Thoracic aorta (tissue), 2 donors: Measurements from ENCODE around the gene DEFB129. TPM values are rescaled to one million over a fixed set of nuclear protein-coding genes. Genes with fewer than 3 reads are reported as not detected.

Experiments
- ATAC-seq: fragments of 150-250 bp; one replicate; pipeline ENCODE4 v1.8.0; 2017; ENCODE audit warnings: low read depth; ENCODE audit not compliant: insufficient number of reproducible peaks, low FRiP score
- DNase-seq: peaks from one replicate; pipeline ENCODE4 v3.0.0-alpha.2; 2020; ENCODE audit warnings: low spot score
- H3K27ac ChIP-seq, 2 donors: fragments of 200-600 bp; sonication (generic); 1 replicate in 1 of 2; 2 replicates in 1 of 2; pipeline ENCODE4 v1.5.1; 2016; ENCODE audit warnings: mild to moderate bottlenecking in 2 of 2, moderate library complexity in 2 of 2
- H3K27me3 ChIP-seq: fragments of 200-600 bp; sonication (generic); replicated peaks from 2 replicates; pipeline ENCODE4 v1.6.0; 2016; ENCODE audit warnings: mild to moderate bottlenecking; ENCODE audit not compliant: insufficient read depth
- H3K36me3 ChIP-seq: fragments of 200-600 bp; sonication (generic); one replicate; pipeline ENCODE4 v1.5.1; 2016
- H3K4me1 ChIP-seq, 2 donors: fragments of 200-600 bp; sonication (generic); 1 replicate in 1 of 2; 2 replicates in 1 of 2; pipeline versions ENCODE4 v1.5.1 to v1.6.0; 2016; ENCODE audit warnings: low read depth in 2 of 2, mild to moderate bottlenecking in 1 of 2; ENCODE audit not compliant: control insufficient read depth in 1 of 2
- H3K4me3 ChIP-seq: fragments of 200-600 bp; sonication (generic); 2 replicates; pipeline ENCODE4 v1.5.1; 2016; ENCODE audit warnings: mild to moderate bottlenecking
- H3K9me3 ChIP-seq: fragments of 200-600 bp; sonication (generic); 2 replicates; pipeline ENCODE4 v1.5.1; 2016
- total RNA-seq, 2 donors: library from RNA; depleted of rRNA; stranded (reverse); fragments of >200 nt; gene quantifications; one replicate each; pipeline versions ENCODE4 v1.1.0 to v1.2.3, GENCODE V29; 2016
- TF ChIP-seq, protein P1 (sequence below): fragments of 200-600 bp; sonication (generic); IDR thresholded peaks from one replicate; pipeline ENCODE4 v1.5.1; 2019; ENCODE audit warnings: antibody characterized with exemption

Gene DEFB129
- total RNA-seq, 2 donors from 2014 or later: not detected

DNA sequence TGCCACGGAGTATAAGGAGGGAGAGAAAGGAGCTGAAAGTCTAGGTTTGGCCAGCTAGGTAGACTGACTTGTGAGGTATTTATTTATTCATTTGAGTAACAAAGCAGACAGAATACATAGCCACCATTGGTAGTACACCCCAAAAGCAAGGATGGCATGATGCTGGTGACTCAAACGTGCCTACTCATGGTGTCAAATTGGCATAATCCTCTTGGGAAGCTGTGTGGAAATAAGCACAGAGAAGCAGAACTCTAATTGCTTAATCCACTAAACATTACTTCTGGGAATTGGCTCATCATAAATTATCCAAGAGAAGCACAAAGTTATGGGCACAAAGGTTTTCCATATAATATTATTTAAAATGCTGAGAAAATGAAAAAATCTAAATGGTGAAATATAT is 32.9 kb downstream of the DEFB129 start:
- TF ChIP-seq, protein P1, sequence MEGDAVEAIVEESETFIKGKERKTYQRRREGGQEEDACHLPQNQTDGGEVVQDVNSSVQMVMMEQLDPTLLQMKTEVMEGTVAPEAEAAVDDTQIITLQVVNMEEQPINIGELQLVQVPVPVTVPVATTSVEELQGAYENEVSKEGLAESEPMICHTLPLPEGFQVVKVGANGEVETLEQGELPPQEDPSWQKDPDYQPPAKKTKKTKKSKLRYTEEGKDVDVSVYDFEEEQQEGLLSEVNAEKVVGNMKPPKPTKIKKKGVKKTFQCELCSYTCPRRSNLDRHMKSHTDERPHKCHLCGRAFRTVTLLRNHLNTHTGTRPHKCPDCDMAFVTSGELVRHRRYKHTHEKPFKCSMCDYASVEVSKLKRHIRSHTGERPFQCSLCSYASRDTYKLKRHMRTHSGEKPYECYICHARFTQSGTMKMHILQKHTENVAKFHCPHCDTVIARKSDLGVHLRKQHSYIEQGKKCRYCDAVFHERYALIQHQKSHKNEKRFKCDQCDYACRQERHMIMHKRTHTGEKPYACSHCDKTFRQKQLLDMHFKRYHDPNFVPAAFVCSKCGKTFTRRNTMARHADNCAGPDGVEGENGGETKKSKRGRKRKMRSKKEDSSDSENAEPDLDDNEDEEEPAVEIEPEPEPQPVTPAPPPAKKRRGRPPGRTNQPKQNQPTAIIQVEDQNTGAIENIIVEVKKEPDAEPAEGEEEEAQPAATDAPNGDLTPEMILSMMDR: no peak

DNA sequence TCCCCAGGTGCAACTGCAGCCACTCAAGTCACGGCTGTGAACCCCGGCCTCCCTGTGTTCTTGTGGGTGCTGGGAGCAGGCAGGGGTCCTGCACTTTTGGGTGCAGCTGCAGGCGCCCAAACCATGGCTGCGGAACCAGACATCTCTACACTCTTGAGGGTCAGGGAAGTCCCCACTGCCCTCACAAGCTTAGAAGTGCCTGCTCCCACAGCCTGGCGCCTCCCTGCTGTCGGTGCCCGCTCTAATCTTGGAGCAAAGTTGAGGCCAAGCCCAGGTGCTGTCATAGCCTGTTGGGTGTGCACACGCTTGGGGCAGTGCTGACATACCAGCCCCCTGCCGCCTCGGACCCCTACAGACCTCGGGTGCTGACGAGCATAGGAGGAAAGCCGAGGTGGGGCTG is 36.6 kb downstream of the DEFB129 start:
- H3K9me3 ChIP-seq: no peaks in the 10 kb centered on the region
- TF ChIP-seq, protein P1: no peak
- no peak for DNase-seq
- no peaks in the 10 kb centered on the region for H3K36me3 ChIP-seq
- peaks cover 0 to 7% of the 10 kb centered on the region in 2 donors for H3K4me1 ChIP-seq
- no peak overlapping the region for H3K4me3 ChIP-seq
- no peak overlapping the region for H3K27ac ChIP-seq
- no peak for ATAC-seq
- H3K27me3 ChIP-seq: no peaks in the 10 kb centered on the region

More for the DNA sequence above, 32.9 kb downstream of the DEFB129 start:
- H3K36me3 ChIP-seq: no peaks in the 10 kb centered on the region
- ATAC-seq (no peak), DNase-seq (no peak)
- no peak overlapping the region for H3K4me3 ChIP-seq
- H3K27me3 ChIP-seq: no peaks in the 10 kb centered on the region
- no peaks in the 10 kb centered on the region for H3K9me3 ChIP-seq
- no peaks in the 10 kb centered on the region for H3K4me1 ChIP-seq
- H3K27ac ChIP-seq: no peak overlapping the region

GRCh38 chr20:266596-267562 is 39.8 kb downstream of the DEFB129 start:
- no peaks in the 10 kb centered on the region for H3K27me3 ChIP-seq
- H3K9me3 ChIP-seq: no peaks in the 10 kb centered on the region
- H3K27ac ChIP-seq: no peak overlapping the region
- peak; percentile 66 for DNase-seq
- H3K4me1 ChIP-seq: peaks cover 0 to 7% of the 10 kb centered on the region in 2 donors
- peak overlapping the region; percentile 66 for H3K4me3 ChIP-seq
- TF ChIP-seq, protein P1: peak; percentile 94
- ATAC-seq: peak; percentile 57
- H3K36me3 ChIP-seq: no peaks in the 10 kb centered on the region

GRCh38 chr20:270517-270916 is 43.5 kb downstream of the DEFB129 start:
- H3K4me3 ChIP-seq: no peak overlapping the region
- no peaks in the 10 kb centered on the region for H3K9me3 ChIP-seq
- no peaks in the 10 kb centered on the region for H3K27me3 ChIP-seq
- peaks cover 0 to 7% of the 10 kb centered on the region in 2 donors for H3K4me1 ChIP-seq
- no peak for DNase-seq
- ATAC-seq: no peak
- H3K36me3 ChIP-seq: no peaks in the 10 kb centered on the region
- no peak overlapping the region for H3K27ac ChIP-seq
- TF ChIP-seq, protein P1: no peak

DNA sequence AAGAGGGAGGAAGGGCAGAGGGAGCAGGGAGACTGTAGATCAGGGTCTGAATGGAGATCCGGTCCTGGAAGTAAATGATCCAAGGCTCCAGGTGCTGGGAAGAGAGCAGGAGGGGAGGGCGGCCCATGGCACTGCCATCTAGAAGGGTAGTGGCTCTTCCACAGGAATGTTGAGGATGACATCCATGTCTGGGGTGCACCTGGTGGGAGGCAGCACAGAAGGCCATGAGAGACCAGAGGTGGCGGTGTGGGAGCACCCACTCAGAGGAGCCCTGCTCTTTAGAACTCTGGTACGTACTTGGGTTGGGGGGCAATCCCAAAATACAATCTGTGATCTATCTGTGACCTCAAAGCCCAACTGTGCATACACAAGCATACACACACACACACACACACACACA is 44.0 kb downstream of the DEFB129 start:
- H3K36me3 ChIP-seq: no peaks in the 10 kb centered on the region
- TF ChIP-seq, protein P1: no peak
- no peaks in the 10 kb centered on the region for H3K27me3 ChIP-seq
- ATAC-seq: no peak
- peaks cover 0 to 7% of the 10 kb centered on the region in 2 donors for H3K4me1 ChIP-seq
- H3K9me3 ChIP-seq: no peaks in the 10 kb centered on the region
- H3K4me3 ChIP-seq: no peak overlapping the region
- no peak overlapping the region for H3K27ac ChIP-seq
- no peak for DNase-seq
